Measurements from ENCODE around the gene HTR1A. TPM values are rescaled to one million over a fixed set of nuclear protein-coding genes. Genes with fewer than 3 reads are reported as not detected.

The HTR1A gene
- total RNA-seq, 1 donor from 2014 or later: not detected

DNA sequence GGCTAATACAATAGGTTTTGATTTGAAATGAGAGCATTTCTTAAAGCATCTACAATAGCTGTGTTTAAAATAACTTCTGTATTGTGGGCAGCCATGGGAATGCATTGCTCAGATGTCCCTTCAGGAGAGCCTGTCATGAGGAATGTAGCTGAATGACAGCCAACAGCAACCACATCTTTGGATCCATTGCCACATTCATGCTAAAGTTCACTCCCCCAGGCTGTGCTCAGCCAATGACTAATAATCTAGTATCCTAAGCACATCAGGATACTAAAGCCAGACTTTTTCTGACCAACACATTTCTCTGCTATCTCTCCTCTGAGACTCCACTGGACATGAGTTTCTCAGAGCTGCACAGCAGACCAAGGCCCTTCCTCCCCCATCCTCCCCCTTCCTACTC lies 45.5 kb downstream of the HTR1A start:
- intact Hi-C loops (cut with DNase I): no loop called here
- DNase-seq (no peak), ATAC-seq (ENCODE audit: poor library complexity) (no peak)

DNA sequence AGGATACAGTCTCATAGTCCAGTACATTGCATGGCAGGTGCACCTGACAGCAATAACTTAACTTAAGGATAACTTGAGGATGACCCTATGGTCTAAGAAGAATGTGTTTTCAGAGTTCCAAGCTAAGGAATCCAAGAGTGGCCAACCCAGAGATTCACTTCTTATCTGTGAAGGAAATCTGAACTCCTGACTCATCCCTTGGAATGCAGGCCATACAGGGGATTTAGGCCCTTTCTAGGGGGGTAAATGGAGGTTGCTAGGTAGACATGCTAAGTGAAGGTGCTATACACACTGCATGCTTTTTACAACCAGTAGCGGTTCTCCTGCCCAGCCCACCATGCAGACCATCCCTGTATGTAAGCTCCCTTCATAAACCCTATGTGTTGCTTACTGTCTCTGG lies 50.4 kb downstream of the HTR1A start:
- ATAC-seq (ENCODE audit: poor library complexity): no peak
- no peak for DNase-seq
- intact Hi-C loops (cut with DNase I): no loop called here

Other genes starting within 250 kb of the HTR1A start
- gene RNF180, start 203.4 kb upstream of the HTR1A start, total RNA-seq: 12.4 TPM

All from Right ventricle myocardium superior (tissue), 1 donor.